K562 (cell line): ENCODE results near the gene PPP1CC. TPM values are rescaled to one million over a fixed set of nuclear protein-coding genes. Genes with fewer than 3 reads are reported as not detected.

ENCODE experiments used
- AFF1 ChIP-seq, 2 experiments: fragments of 450-650 bp; IDR thresholded peaks; 2 replicates each; pipeline ENCODE4 v1.6.1; 2018; ENCODE audit warnings: mild to moderate bottlenecking in 2 of 2, low read depth in 1 of 2; ENCODE audit not compliant: partially characterized antibody in 2 of 2
- HLTF ChIP-seq: fragments of 450-650 bp; IDR thresholded peaks from 2 replicates; pipeline ENCODE4 v1.6.1; 2016
- IRF9 ChIP-seq: fragments of 450-650 bp; IDR thresholded peaks from 2 replicates; pipeline ENCODE4 v1.6.1; 2016; ENCODE audit warnings: missing biosample characterization, missing genetic modification characterization
- JUN ChIP-seq, 2 experiments: sonication (generic) in 1 of 2; formaldehyde crosslinking in 1 of 2; IDR thresholded peaks; 2 replicates each; pipeline versions ENCODE4 v1.6.1 to v1.8.0; 2012 to 2022; ENCODE audit warnings: borderline replicate concordance in 2 of 2, mild to moderate bottlenecking in 2 of 2, improper control_type of control experiment in 1 of 2, low read depth in 1 of 2, low read length in 1 of 2, missing genetic modification reagents in 1 of 2
- LARP7 ChIP-seq: fragments of 450-650 bp; IDR thresholded peaks from 2 replicates; pipeline ENCODE4 v1.6.1; 2016
- MEIS2 ChIP-seq: fragments of 450-650 bp; IDR thresholded peaks from 2 replicates; pipeline ENCODE4 v1.6.1; 2014; ENCODE audit warnings: mild to moderate bottlenecking; ENCODE audit not compliant: partially characterized antibody
- POU5F1 ChIP-seq: fragments of 150-350 bp; IDR thresholded peaks from 2 replicates; pipeline ENCODE4 v1.6.1; 2014; ENCODE audit warnings: borderline replicate concordance, low read length, low read depth, mild to moderate bottlenecking; ENCODE audit not compliant: partially characterized antibody
- RNF219 ChIP-seq: fragments of 250-450 bp; sonication (Bioruptor Pico); IDR thresholded peaks from 2 replicates; pipeline ENCODE4 v1.5.0; 2022; ENCODE audit warnings: mild to moderate bottlenecking
- SOX6 ChIP-seq: fragments of 450-650 bp; IDR thresholded peaks from 2 replicates; pipeline ENCODE4 v1.6.1; 2014; ENCODE audit warnings: mild to moderate bottlenecking
- SRSF7 ChIP-seq: fragments of 200-400 bp; formaldehyde crosslinking; optimal IDR thresholded peaks from 2 replicates; pipeline ENCODE3; 2017; ENCODE audit warnings: mild to moderate bottlenecking, low read depth, low read length
- SUPT5H ChIP-seq: fragments of 450-650 bp; IDR thresholded peaks from 2 replicates; pipeline ENCODE4 v1.6.1; 2016
- UBTF ChIP-seq, 2 experiments: IDR thresholded peaks; 2 replicates each; pipeline ENCODE4 v1.6.1; 2012; ENCODE audit warnings: improper control_type of control experiment in 2 of 2, low read depth in 2 of 2, low read length in 2 of 2, borderline replicate concordance in 1 of 2
- ZNF354B ChIP-seq: fragments of 250-450 bp; sonication (Bioruptor Pico); IDR thresholded peaks from 2 replicates; pipeline ENCODE4 v1.4.0; 2020
- ZNF41 ChIP-seq: fragments of 250-450 bp; sonication (Bioruptor Pico); conservative IDR thresholded peaks from 2 replicates; pipeline ENCODE4 v1.4.0; 2020; ENCODE audit warnings: mild to moderate bottlenecking
- polyA plus RNA-seq, 8 experiments: library from polyadenylated mRNA; depleted of rRNA in 4 of 8; stranded (reverse) in 5 of 8; unstranded in 3 of 8; fragments of >200 nt; fragmentation: Nextera tagmentation in 2 of 8; fragmentation: Illumina TruSeq in 1 of 8; extraction: Ambion mirVana in 2 of 8; extraction: Trizol in 1 of 8; gene quantifications; 2 replicates each; pipeline versions ENCODE4 v1.2.1 to v1.2.3, GENCODE V29; 2011 to 2014; ENCODE audit warnings: inconsistent platforms in 1 of 8, missing spikeins in 1 of 8
- total RNA-seq, 7 experiments: library from RNA; depleted of rRNA in 6 of 7; stranded (reverse); fragments of >200 nt in 6 of 7; fragmentation: Illumina TruSeq in 2 of 7; extraction: Trizol in 2 of 7; gene quantifications; 2 replicates each; pipeline versions ENCODE4 v1.2.1 to v1.2.3, GENCODE V29; 2011 to 2021; ENCODE audit warnings: low replicate concordance in 1 of 7

Gene PPP1CC
- total and polyA plus RNA-seq, 9 of the 15 experiments (the other 6 are each of a cell fraction or from before 2014, with no cell fraction given), result 67.4 to 286 (median 195) TPM

GRCh38 chr12:110760204-110760609, 17.5 kb upstream of the PPP1CC start (continued):
- peak; percentile 86 for TF ChIP-seq JUN (IDR thresholded peaks at IDR 0.05; ENCODE audit: borderline replicate concordance, low read depth, low read length)
- TF ChIP-seq JUN (CRISPR knock-in tag; IDR thresholded peaks at IDR 0.05; ENCODE audit: borderline replicate concordance), result no peak; the same call in 1 of the 2 replicates
- TF ChIP-seq LARP7, result no peak; the same call in 1 of the 2 replicates
- TF ChIP-seq UBTF (IDR thresholded peaks at IDR 0.05; ENCODE audit: borderline replicate concordance in 1 of 2, low read depth in 2 of 2, low read length in 2 of 2), result peak; percentile 66 to 71; a peak in 1 of 4 replicates
- no peak for TF ChIP-seq POU5F1
- TF ChIP-seq SUPT5H, result no peak
- TF ChIP-seq AFF1 (IDR thresholded peaks at IDR 0.05; ENCODE audit: low read depth in 1 of 2, partially characterized antibody in 2 of 2), result peak in 1 of 2 experiments; percentile 27
- peak; percentile 41 for TF ChIP-seq MEIS2
- no peak; the same call in 1 of the 2 replicates for TF ChIP-seq IRF9 (tag)
- no peak for TF ChIP-seq HLTF
- no peak for TF ChIP-seq ZNF354B (CRISPR knock-in tag)
- no peak for TF ChIP-seq ZNF41 (CRISPR knock-in tag)
- TF ChIP-seq RNF219 (CRISPR knock-in tag), result no peak
- TF ChIP-seq SRSF7, result no peak
- peak; percentile 57; the same call in 1 of the 2 replicates for TF ChIP-seq SOX6
